GM12892 (cell line): Measurements from ENCODE around the gene KDM6B.

Source experiments
- POLR2A ChIP-seq: IDR thresholded peaks from 2 replicates; pipeline ENCODE4 v1.6.1; 2011; ENCODE audit warnings: low read depth, low read length, control low read depth
- POLR2AphosphoS5 ChIP-seq: IDR thresholded peaks from 2 replicates; pipeline ENCODE4 v1.6.1; 2011; ENCODE audit warnings: low read depth, low read length, control low read depth
- TAF1 ChIP-seq: IDR thresholded peaks from 2 replicates; pipeline ENCODE4 v1.6.1; 2011; ENCODE audit warnings: low read depth, mild to moderate bottlenecking, control low read depth, low read length, borderline replicate concordance

- TF ChIP-seq POLR2A (no peak), POLR2AphosphoS5 (no peak), TAF1 (no peak)
These were observed 25.0 kb downstream of the KDM6B start for GRCh38 chr17:7859028-7859427.
